HepG2 (cell line): ENCODE measurements around the gene PIANP. TPM values are rescaled to one million over a fixed set of nuclear protein-coding genes. Genes with fewer than 3 reads are reported as not detected.

Experiments
- ARID2 ChIP-seq: sonication (generic); formaldehyde crosslinking; IDR thresholded peaks from 2 replicates; pipeline ENCODE4 v1.8.1; 2022; ENCODE audit warnings: mild to moderate bottlenecking, missing genetic modification reagents, borderline replicate concordance
- DPF2 ChIP-seq: sonication (generic); formaldehyde crosslinking; IDR thresholded peaks from 2 replicates; pipeline ENCODE4 v1.4.0; 2020; ENCODE audit warnings: mild to moderate bottlenecking, low read depth, missing genetic modification reagents, borderline replicate concordance
- HBP1 ChIP-seq: IDR thresholded peaks from 2 replicates; pipeline ENCODE4 v1.6.1; 2016; ENCODE audit warnings: low read depth, control low read depth
- NBN ChIP-seq: fragments of 450-650 bp; conservative IDR thresholded peaks from 2 replicates; pipeline ENCODE4 v1.6.1; 2017
- TSC22D2 ChIP-seq: sonication (generic); formaldehyde crosslinking; IDR thresholded peaks from 2 replicates; pipeline ENCODE4 v1.5.1; 2020; ENCODE audit warnings: missing genetic modification reagents, mild to moderate bottlenecking, borderline replicate concordance
- ZBTB2 ChIP-seq: sonication (generic); formaldehyde crosslinking; IDR thresholded peaks from 2 replicates; pipeline ENCODE4 v1.8.0; 2022; ENCODE audit warnings: low read depth, missing genetic modification reagents
- ZNF253 ChIP-seq: sonication (generic); formaldehyde crosslinking; IDR thresholded peaks from 2 replicates; pipeline ENCODE4 v1.8.0; 2022; ENCODE audit warnings: mild to moderate bottlenecking, missing genetic modification reagents, borderline replicate concordance
- ZNF331 ChIP-seq: sonication (generic); formaldehyde crosslinking; IDR thresholded peaks from 2 replicates; pipeline ENCODE4 v1.4.0; 2020; ENCODE audit warnings: missing genetic modification reagents
- ZNF407 ChIP-seq: sonication (generic); formaldehyde crosslinking; IDR thresholded peaks from one replicate; pipeline ENCODE4 v1.5.1; 2020; ENCODE audit warnings: mild to moderate bottlenecking, missing genetic modification reagents; ENCODE audit errors: not compliant biosample characterization
- polyA plus RNA-seq, 8 experiments: library from polyadenylated mRNA; depleted of rRNA in 3 of 8; stranded (reverse) in 7 of 8; unstranded in 1 of 8; fragments of >200 nt; fragmentation: Illumina TruSeq in 4 of 8; extraction: Trizol in 4 of 8; gene quantifications; 2 replicates each; pipeline versions ENCODE4 v1.2.1 to v1.2.3, GENCODE V29; 2011 to 2016; ENCODE audit warnings: low read depth in 4 of 8, missing spikeins in 1 of 8, mixed read lengths in 1 of 8; ENCODE audit not compliant: insufficient read depth in 1 of 8
- total RNA-seq, 5 experiments: library from RNA; depleted of rRNA; stranded (reverse); fragments of >200 nt; fragmentation: Illumina TruSeq; extraction: Trizol; gene quantifications; 2 replicates each; pipeline ENCODE4 v1.2.3, GENCODE V29; 2016; ENCODE audit warnings: low read depth in 1 of 5
- TF ChIP-seq, protein P1 (sequence below): sonication (generic); formaldehyde crosslinking; IDR thresholded peaks from 2 replicates; pipeline ENCODE4 v1.4.0; 2020; ENCODE audit warnings: low read depth, missing genetic modification reagents

PIANP gene
- total and polyA plus RNA-seq, 2 of the 13 experiments (the other 11 are each of a cell fraction or from before 2014, with no cell fraction given), result not detected

GRCh38 chr12:6688999-6689882, 11.4 kb downstream of the PIANP start, which contains the start of gene ZNF384 (continued):
- TF ChIP-seq, protein P1, sequence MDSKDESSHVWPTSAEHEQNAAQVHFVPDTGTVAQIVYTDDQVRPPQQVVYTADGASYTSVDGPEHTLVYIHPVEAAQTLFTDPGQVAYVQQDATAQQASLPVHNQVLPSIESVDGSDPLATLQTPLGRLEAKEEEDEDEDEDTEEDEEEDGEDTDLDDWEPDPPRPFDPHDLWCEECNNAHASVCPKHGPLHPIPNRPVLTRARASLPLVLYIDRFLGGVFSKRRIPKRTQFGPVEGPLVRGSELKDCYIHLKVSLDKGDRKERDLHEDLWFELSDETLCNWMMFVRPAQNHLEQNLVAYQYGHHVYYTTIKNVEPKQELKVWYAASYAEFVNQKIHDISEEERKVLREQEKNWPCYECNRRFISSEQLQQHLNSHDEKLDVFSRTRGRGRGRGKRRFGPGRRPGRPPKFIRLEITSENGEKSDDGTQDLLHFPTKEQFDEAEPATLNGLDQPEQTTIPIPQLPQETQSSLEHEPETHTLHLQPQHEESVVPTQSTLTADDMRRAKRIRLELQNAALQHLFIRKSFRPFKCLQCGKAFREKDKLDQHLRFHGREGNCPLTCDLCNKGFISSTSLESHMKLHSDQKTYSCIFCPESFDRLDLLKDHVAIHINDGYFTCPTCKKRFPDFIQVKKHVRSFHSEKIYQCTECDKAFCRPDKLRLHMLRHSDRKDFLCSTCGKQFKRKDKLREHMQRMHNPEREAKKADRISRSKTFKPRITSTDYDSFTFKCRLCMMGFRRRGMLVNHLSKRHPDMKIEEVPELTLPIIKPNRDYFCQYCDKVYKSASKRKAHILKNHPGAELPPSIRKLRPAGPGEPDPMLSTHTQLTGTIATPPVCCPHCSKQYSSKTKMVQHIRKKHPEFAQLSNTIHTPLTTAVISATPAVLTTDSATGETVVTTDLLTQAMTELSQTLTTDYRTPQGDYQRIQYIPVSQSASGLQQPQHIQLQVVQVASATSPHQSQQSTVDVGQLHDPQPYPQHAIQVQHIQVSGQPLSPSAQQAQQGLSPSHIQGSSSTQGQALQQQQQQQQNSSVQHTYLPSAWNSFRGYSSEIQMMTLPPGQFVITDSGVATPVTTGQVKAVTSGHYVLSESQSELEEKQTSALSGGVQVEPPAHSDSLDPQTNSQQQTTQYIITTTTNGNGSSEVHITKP (CRISPR knock-in tag), result no peak; the same call in 1 of the 2 replicates
- TF ChIP-seq NBN (no peak), ZNF253 (no peak), HBP1 (CRISPR knock-in tag) (no peak; the same call in 1 of the 2 replicates), TSC22D2 (CRISPR knock-in tag) (no peak), DPF2 (CRISPR knock-in tag) (no peak), ZNF407 (no peak), ARID2 (peak; percentile 68; the same call in 1 of the 2 replicates), ZBTB2 (CRISPR knock-in tag) (peak; percentile 92), ZNF331 (CRISPR knock-in tag) (no peak)
